HepG2 (cell line): ENCODE measurements around the gene ZNF227. TPM values are rescaled to one million over a fixed set of nuclear protein-coding genes. Genes with fewer than 3 reads are reported as not detected.

Source experiments
- ARID5B ChIP-seq: IDR thresholded peaks from 2 replicates; pipeline ENCODE4 v1.4.0; 2020; ENCODE audit warnings: mild to moderate bottlenecking, missing genetic modification reagents
- ATM ChIP-seq: fragments of 450-650 bp; IDR thresholded peaks from 2 replicates; pipeline ENCODE4 v1.7.1; 2017; ENCODE audit warnings: mild to moderate bottlenecking, borderline replicate concordance
- BRF2 ChIP-seq: sonication (generic); formaldehyde crosslinking; IDR thresholded peaks from 2 replicates; pipeline ENCODE4 v1.8.1; 2022; ENCODE audit warnings: mild to moderate bottlenecking, missing genetic modification reagents
- CEBPZ ChIP-seq: IDR thresholded peaks from 2 replicates; pipeline ENCODE4 v1.6.1; 2012; ENCODE audit warnings: low read length, improper control_type of control experiment
- DRAP1 ChIP-seq: IDR thresholded peaks from 2 replicates; pipeline ENCODE4 v1.6.1; 2016; ENCODE audit warnings: missing genetic modification reagents, missing compliant biosample characterization
- EEA1 ChIP-seq: sonication (generic); formaldehyde crosslinking; IDR thresholded peaks from 2 replicates; pipeline ENCODE4 v1.5.1; 2020; ENCODE audit warnings: mild to moderate bottlenecking, missing genetic modification reagents, borderline replicate concordance
- HDAC2 ChIP-seq: sonication (generic); formaldehyde crosslinking; IDR thresholded peaks from 2 replicates; pipeline ENCODE4 v1.4.0; 2020; ENCODE audit warnings: missing genetic modification reagents
- KDM5A ChIP-seq: fragments of 200-600 bp; sonication (generic); IDR thresholded peaks from 2 replicates; pipeline ENCODE4 v1.7.0; 2018; ENCODE audit warnings: antibody characterized with exemption, mild to moderate bottlenecking, low read length, borderline replicate concordance
- MAX ChIP-seq: IDR thresholded peaks from 2 replicates; pipeline ENCODE4 v1.6.1; 2012; ENCODE audit warnings: inconsistent platforms
- MED8 ChIP-seq: sonication (generic); formaldehyde crosslinking; IDR thresholded peaks from 2 replicates; pipeline ENCODE4 v1.8.1; 2023; ENCODE audit warnings: mild to moderate bottlenecking, missing genetic modification reagents; ENCODE audit not compliant: insufficient replicate concordance
- POLR2A ChIP-seq, 2 experiments: IDR thresholded peaks; 2 replicates each; pipeline ENCODE4 v1.6.1; 2011; ENCODE audit warnings: low read depth in 2 of 2, low read length in 2 of 2, mild to moderate bottlenecking in 1 of 2, moderate library complexity in 1 of 2; ENCODE audit not compliant: insufficient read depth in 1 of 2
- RELA ChIP-seq: sonication (generic); formaldehyde crosslinking; IDR thresholded peaks from 2 replicates; pipeline ENCODE4 v1.4.0; 2020; ENCODE audit warnings: missing genetic modification reagents
- SP4 ChIP-seq: sonication (generic); formaldehyde crosslinking; IDR thresholded peaks from 2 replicates; pipeline ENCODE4 v1.8.1; 2023; ENCODE audit warnings: mild to moderate bottlenecking, missing genetic modification reagents
- ZFP62 ChIP-seq: sonication (generic); formaldehyde crosslinking; IDR thresholded peaks from 2 replicates; pipeline ENCODE4 v1.4.0; 2020; ENCODE audit warnings: missing genetic modification reagents
- ZKSCAN5 ChIP-seq: sonication (generic); formaldehyde crosslinking; IDR thresholded peaks from 2 replicates; pipeline ENCODE4 v1.5.1; 2020; ENCODE audit warnings: mild to moderate bottlenecking, missing genetic modification reagents
- ZMYM3 ChIP-seq: sonication (generic); formaldehyde crosslinking; IDR thresholded peaks from 2 replicates; pipeline ENCODE4 v1.5.1; 2020; ENCODE audit warnings: mild to moderate bottlenecking, missing genetic modification reagents
- ZNF12 ChIP-seq: sonication (generic); formaldehyde crosslinking; IDR thresholded peaks from 2 replicates; pipeline ENCODE4 v1.5.0; 2020; ENCODE audit warnings: missing genetic modification reagents
- ZNF260 ChIP-seq: sonication (generic); formaldehyde crosslinking; IDR thresholded peaks from 2 replicates; pipeline ENCODE4 v1.4.0; 2020; ENCODE audit warnings: missing genetic modification reagents, low read depth, mild to moderate bottlenecking, borderline replicate concordance
- ZNF430 ChIP-seq: sonication (generic); formaldehyde crosslinking; IDR thresholded peaks from 2 replicates; pipeline ENCODE4 v1.9.0; 2021; ENCODE audit warnings: mild to moderate bottlenecking, missing genetic modification reagents
- ZNF576 ChIP-seq: sonication (generic); formaldehyde crosslinking; IDR thresholded peaks from 2 replicates; pipeline ENCODE4 v1.4.0; 2020; ENCODE audit warnings: mild to moderate bottlenecking, missing genetic modification reagents
- polyA plus RNA-seq, 8 experiments: library from polyadenylated mRNA; depleted of rRNA in 3 of 8; stranded (reverse) in 7 of 8; unstranded in 1 of 8; fragments of >200 nt; fragmentation: Illumina TruSeq in 4 of 8; extraction: Trizol in 4 of 8; gene quantifications; 2 replicates each; pipeline versions ENCODE4 v1.2.1 to v1.2.3, GENCODE V29; 2011 to 2016; ENCODE audit warnings: low read depth in 4 of 8, missing spikeins in 1 of 8, mixed read lengths in 1 of 8; ENCODE audit not compliant: insufficient read depth in 1 of 8
- total RNA-seq, 5 experiments: library from RNA; depleted of rRNA; stranded (reverse); fragments of >200 nt; fragmentation: Illumina TruSeq; extraction: Trizol; gene quantifications; 2 replicates each; pipeline ENCODE4 v1.2.3, GENCODE V29; 2016; ENCODE audit warnings: low read depth in 1 of 5

Gene ZNF227
- total and polyA plus RNA-seq, 2 of the 13 experiments (the other 11 are each of a cell fraction or from before 2014, with no cell fraction given): 3.1 to 16.8 TPM

- no peak for TF ChIP-seq CEBPZ
- TF ChIP-seq ZFP62: no peak
- TF ChIP-seq HDAC2 (CRISPR knock-in tag): peak; percentile 28; the same call in 1 of the 2 replicates
- TF ChIP-seq ZKSCAN5 (CRISPR knock-in tag): no peak
- no peak for TF ChIP-seq ZNF576 (CRISPR knock-in tag)
- TF ChIP-seq ZMYM3 (CRISPR knock-in tag): no peak
- peak; percentile 53 for TF ChIP-seq ZNF430 (CRISPR knock-in tag)
- TF ChIP-seq MAX: peak; percentile 37; the same call in 1 of the 2 replicates
- TF ChIP-seq ARID5B (CRISPR knock-in tag): peak; percentile 45; the same call in 1 of the 2 replicates
- no peak for TF ChIP-seq ZNF260 (CRISPR knock-in tag)
- TF ChIP-seq ATM: no peak
- peak; percentile 40; the same call in 1 of the 2 replicates for TF ChIP-seq DRAP1 (CRISPR knock-in tag)
- 0 out of 2 replicates have a peak, but pooled peaks have one; percentile 52 for TF ChIP-seq SP4 (CRISPR knock-in tag)
- no peak for TF ChIP-seq BRF2 (CRISPR knock-in tag)
- TF ChIP-seq RELA (CRISPR knock-in tag): no peak
- TF ChIP-seq MED8 (CRISPR knock-in tag): no peak
- TF ChIP-seq ZNF12 (CRISPR knock-in tag): 0 out of 2 replicates have a peak, but pooled peaks have one; percentile 29
- TF ChIP-seq POLR2A (IDR thresholded peaks at IDR 0.05; ENCODE audit: insufficient read depth in 1 of 2, low read depth in 2 of 2, low read length in 2 of 2): peak; percentile 75 to 85
- TF ChIP-seq KDM5A: peak; percentile 66; the same call in 1 of the 2 replicates
- no peak for TF ChIP-seq EEA1 (CRISPR knock-in tag)
Observed at GRCh38 chr19:44164673-44165512, 47.4 kb upstream of the ZNF227 start, which contains the start of gene ZNF226 (continued).
